ENCODE data around the gene CCM2L.
"Not testable (repeated sequence)": the region's sequence is repeated elsewhere in the genome, so short reads cannot be mapped to it uniquely, and the experiment has no call there.

Gene CCM2L

DNA sequence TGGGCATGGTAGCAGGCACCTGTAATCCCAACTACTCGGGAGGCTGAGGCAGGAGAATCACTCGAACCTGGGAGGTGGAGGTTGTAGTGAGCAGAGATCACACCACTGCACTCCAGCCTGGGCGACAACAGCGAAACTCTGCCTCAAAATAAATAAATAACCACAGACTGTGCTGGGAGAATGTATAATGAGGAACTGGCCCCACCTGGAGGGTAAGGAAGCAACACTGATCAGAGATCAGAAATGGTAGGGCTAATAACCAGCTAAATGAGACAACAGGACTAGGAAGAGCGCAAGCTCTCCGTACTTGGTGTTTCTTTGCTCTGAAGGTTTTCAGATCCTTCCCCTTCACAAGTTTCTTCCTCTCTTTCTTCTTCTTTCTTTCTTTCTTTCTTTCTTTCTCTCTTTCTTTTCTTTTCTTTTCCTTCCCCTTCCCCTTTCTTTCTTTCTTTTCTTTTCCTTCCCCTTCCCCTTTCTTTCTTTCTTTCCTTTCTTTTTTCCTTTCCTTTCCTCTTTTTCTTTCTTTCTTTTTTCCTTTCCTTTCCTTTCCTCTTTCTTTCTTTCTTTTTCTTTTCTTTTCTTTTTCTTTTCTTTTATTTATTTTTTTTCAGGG, 14.6 kb downstream of the CCM2L start:
- TF ChIP-seq CTCF (IDR thresholded peaks at IDR 0.05; ENCODE audit: control insufficient read depth, extremely low read depth, insufficient read depth), result no peak
- no peak for DNase-seq (ENCODE audit: low read depth)
- H3K4me3 ChIP-seq (ENCODE audit: low read depth, low read length), result no peak overlapping the region

DNA sequence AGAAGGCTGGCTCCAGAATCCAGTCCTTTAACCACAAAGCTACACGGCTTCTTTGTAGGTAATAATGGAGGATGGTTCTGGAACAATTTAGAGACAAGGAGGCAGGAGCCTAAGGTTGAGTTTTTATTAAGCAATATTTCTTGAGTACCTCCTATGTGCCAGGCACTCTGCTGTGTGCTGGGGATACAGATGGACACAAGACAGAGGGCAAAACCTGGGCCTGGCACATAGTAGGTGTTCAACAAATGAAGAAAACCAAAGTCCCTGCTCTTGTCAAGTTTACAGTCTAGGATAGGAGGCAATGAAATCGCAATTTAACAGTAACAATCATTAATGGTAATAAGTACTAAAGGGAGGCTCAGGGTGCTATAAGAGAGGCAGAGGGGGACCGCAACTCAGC, 17.4 kb downstream of the CCM2L start:
- no peak for TF ChIP-seq CTCF (IDR thresholded peaks at IDR 0.05; ENCODE audit: control insufficient read depth, extremely low read depth, insufficient read depth)
- no peak for DNase-seq (ENCODE audit: low read depth)
- H3K4me3 ChIP-seq (ENCODE audit: low read depth, low read length), result no peak overlapping the region

DNA sequence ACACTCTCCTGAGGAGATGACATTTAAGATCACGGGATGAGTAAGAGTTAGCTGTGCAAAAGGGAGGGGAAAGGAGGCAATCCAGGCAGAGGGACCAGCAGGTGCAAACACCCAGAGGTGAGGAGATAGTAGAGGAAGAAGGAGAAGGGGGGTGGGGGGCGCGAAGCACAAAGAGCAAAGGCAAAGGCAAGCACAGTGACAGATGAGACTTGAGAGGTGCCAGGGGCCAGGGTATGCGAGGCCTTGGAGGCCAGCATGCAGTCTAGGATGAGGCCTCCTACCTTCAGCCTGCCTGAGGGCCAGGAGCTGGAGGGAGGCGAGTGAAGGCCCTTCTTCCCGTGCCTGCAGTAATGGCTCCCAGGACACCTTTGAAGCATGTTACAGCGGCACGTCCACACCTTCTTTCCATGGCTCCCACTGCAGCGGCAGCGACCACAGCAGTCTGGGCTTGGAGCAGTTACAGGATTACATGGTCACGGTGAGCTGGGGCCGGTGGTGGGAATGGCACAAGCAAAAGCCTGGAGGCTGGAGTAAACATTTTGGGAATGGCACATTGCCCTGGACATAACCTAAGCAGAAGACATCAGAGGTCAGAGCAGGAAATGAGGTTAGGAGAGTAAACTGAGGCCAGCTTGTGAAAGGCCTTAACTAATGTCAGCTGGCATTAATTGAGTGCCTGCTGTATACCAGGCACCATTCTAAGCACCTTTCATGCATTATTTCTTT, 18.6 kb downstream of the CCM2L start:
- no peak for DNase-seq (ENCODE audit: low read depth)
- no peak for TF ChIP-seq CTCF (IDR thresholded peaks at IDR 0.05; ENCODE audit: control insufficient read depth, extremely low read depth, insufficient read depth)
- no peak overlapping the region for H3K4me3 ChIP-seq (ENCODE audit: low read depth, low read length)

- H3K4me3 ChIP-seq (ENCODE audit: low read depth, low read length), result no peak overlapping the region
These were observed 19.3 kb downstream of the CCM2L start for GRCh38 chr20:32029561-32029960.

DNA sequence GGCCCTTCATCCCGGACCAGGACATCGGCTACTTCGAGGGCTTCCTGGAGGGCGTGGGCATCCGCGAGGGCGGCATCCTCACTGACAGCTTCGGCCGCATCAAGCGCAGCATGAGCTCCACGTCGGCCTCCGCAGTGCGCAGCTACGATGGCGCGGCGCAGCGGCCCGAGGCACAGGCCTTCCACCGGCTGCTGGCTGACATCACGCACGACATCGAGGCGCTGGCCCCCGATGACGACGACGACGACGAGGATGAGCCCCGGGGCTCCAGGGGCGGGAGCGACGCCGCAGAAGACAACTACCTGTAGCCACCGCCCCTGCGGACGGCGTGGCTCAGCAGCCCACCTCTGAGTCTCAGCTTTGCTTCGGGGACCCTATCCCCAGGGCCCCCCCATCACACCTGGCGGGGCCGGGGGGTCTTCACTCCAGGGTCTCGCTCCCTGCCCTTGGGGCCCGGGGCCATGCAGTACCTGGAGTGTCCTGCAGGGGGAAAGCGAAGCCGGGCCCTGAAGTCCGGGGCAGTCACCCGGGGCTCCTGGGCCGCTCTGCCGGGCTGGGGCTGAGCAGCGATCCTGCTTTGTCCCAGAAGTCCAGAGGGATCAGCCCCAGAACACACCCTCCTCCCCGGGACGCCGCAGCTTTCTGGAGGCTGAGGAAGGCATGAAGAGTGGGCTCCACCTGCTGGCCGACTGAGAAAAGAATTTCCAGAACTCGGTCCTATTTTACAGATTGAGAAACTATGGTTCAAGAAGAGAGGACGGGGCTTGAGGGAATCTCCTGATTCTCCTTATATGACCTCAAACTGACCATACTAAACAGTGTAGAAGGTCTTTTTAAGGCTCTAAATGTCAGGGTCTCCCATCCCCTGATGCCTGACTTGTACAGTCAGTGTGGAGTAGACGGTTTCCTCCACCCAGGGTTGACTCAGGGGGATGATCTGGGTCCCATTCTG, 21.0 kb downstream of the CCM2L start:
- peak overlapping the region; percentile 11; the same call in 1 of the 2 replicates for H3K4me3 ChIP-seq (ENCODE audit: low read depth, low read length)
- peak; percentile 52 for TF ChIP-seq CTCF (IDR thresholded peaks at IDR 0.05; ENCODE audit: control insufficient read depth, extremely low read depth, insufficient read depth)
- peak; percentile 73 for DNase-seq (ENCODE audit: low read depth)

More at GRCh38 chr20:32029561-32029960, 19.3 kb downstream of the CCM2L start:
- TF ChIP-seq CTCF (IDR thresholded peaks at IDR 0.05; ENCODE audit: control insufficient read depth, extremely low read depth, insufficient read depth), result no peak
- no peak for DNase-seq (ENCODE audit: low read depth)

DNA sequence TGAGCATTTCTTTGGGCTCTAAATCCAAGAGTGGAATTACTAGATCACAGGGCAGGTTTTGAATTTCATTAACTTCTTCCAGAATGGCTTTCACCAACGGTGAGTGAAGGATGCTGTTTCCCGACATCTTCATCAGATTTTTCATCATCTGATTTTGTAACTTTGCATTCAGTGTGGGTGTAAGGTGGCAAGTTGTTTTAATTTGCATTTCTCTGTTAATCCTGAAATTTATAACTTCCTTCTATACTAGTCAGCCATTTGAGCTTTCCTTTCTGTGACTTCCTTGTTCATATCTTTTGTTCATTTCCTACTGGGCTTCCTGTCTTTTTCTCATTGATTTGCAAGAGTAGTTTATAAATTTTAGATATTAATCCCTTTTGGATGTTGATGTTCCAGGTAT, 23.1 kb downstream of the CCM2L start:
- no peak for DNase-seq (ENCODE audit: low read depth)
- no peak overlapping the region for H3K4me3 ChIP-seq (ENCODE audit: low read depth, low read length)
- TF ChIP-seq CTCF (IDR thresholded peaks at IDR 0.05; ENCODE audit: control insufficient read depth, extremely low read depth, insufficient read depth), result no peak

DNA sequence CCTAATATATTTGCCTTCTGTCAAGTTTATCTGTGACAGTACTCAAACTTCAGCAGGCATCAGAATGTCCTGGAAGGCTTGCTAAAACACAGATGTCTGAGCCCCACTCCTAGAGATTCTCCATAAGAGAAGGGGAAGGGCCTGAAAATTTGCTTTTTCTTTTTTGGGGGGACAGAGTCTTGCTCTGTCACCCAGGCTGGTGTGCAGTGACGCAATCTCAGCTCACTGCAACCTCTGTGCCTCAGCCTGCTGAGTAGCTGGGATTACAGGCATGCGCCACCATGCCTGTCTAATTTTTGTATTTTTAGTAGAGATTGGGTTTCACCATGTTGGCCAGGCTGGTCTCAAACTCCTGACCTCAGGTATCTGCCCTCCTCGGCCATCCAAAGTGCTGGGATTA, 23.5 kb downstream of the CCM2L start:
- H3K4me3 ChIP-seq (ENCODE audit: low read depth, low read length); DNase-seq (ENCODE audit: low read depth): not testable (repeated sequence)
